Stimulated activated CD4-positive, alpha-beta T cell treated with anti-CD3 and anti-CD28 coated beads, Interleukin-15, amount 100 ng/mL, for 1 hour (primary cell): Measurements from ENCODE around the gene MBD5.
A peak's percentile ranks its signal among the peaks of the same experiment; 100 is the strongest.
"Not testable (repeated sequence)": the region's sequence is repeated elsewhere in the genome, so short reads cannot be mapped to it uniquely, and the experiment has no call there.

Source experiments
- DNase-seq, 2 donors: peaks; one replicate each; pipeline ENCODE4 v3.0.0-alpha.2; 2020; ENCODE audit warnings: low read depth in 1 of 2, low spot score in 1 of 2

MBD5 gene

DNA sequence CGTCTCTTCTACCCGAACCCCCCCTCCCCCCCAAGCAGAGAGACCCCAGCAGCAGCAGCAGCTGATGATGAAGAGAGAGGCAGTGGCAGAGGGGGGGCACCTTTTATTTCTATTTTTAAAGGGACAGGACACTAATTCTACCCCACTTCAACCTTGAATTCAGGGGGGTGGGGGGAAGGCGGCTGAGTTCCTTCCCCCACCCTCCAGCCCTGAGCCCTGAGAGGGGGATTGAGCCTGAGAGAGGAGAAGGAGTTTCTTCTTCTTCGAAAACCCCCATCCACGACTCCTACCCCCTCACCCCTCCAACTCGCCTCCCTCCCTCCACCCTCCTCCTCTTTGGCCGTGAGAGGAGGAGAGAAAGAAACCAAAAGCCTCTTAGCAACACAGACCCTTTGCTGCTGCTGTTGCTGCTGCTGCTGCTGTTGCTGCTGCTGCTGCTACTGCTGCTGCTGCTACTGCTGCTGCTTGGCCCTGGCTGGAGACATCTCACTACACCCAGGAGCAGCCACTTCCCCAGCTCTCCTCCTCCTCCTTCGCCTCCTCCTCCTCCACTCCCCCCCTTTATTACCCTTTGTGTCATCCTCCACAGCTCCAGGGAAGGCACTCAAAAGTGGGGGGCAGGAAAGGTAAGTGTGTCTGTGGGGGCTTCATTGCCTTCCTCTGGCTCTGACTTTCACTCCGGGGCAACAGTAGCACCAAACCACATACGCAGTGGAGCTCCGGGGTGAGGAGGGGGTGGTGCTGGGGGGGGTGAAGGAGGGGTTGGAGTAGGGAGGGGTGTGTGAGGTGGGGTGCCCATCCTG is at the start of gene MBD5:
MBD5 (plus strand) TSS at position 33 of the 803 bp plus-strand sequence.
- DNase-seq, result peak; percentile 4 to 32

DNA sequence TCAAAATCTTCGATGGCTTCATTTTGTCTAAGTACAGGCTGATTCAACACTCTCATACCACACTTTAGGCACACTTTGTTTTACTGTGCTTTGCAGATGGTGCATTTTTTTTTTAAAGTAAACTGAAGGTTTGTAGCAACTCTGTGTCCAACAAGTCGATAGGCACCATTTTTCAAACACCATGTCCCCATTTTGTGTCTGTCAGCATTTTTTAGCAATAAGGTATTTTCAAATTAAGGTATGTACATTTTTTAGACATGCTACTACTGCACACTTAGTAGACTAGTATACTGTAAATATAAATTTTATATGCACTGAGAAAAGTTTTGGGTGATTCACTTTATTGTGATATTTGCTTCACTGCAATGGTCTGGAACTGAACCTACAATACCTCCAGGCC is 44.8 kb upstream of the MBD5 start:
- no peak for DNase-seq

DNA sequence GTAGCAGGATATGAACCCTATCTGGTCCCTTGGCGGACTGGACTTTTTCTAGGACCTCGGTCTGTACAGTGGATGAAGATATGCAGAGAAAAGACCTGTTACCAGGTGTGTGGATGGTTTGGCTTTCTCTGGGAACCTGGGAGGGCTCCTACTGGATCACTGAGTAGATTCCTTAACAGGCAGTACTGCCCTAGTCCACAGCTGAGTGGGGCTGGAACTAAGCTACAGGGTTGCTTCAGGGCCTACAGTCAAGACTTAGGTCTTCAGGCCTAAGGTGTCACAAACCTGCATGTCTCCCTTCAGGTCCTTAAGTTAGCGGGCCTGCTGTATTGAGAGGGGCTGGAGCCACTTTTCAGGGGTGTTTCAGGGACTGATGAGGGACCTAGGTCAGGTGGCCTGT is 43.2 kb upstream of the MBD5 start:
- no peak for DNase-seq

DNA sequence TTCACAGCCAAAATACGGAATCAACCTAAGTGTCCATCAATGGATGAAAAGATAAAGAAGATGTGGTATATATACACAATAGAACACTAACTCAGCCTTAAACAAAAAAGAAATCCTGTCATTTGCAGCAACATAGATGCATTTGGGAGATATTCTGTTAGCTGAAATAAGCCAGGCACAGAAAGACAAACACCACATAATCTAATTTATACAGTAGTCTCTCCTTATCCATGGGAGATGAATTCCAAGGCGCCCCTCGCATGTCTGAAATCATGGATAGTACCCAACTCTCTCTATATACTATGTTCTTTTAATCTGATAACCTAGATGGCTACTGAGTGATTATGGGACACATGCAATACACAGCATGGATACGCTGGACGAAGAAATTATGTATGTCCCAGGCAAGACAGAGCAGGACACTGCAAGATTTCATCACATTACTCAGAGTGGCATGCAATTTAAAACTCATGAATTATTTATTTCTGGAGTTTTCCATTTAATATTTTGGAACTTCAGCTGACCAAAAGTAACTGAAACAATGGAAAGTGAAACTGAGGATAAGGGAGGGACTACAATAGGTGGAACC is 39.9 kb upstream of the MBD5 start:
- no peak for DNase-seq

DNA sequence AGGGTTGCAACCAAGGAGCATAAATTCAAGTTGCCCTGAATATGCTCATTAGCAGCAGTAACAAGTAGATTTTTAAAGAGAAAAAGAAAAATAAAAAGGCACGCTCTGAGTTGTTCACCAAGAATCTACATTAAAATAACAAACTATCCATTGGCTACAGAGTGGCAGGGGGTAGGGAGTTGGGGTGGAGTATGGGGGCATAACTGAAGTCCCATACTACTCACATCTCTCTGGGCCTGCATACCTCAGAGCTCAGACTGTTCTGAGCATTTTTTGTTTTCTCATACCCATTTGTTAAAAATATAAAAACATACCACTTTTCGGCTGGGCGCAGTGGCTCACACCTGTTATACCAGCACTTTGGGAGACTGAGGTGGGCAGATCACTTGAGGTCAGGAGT is 31.8 kb upstream of the MBD5 start:
- no peak for DNase-seq

DNA sequence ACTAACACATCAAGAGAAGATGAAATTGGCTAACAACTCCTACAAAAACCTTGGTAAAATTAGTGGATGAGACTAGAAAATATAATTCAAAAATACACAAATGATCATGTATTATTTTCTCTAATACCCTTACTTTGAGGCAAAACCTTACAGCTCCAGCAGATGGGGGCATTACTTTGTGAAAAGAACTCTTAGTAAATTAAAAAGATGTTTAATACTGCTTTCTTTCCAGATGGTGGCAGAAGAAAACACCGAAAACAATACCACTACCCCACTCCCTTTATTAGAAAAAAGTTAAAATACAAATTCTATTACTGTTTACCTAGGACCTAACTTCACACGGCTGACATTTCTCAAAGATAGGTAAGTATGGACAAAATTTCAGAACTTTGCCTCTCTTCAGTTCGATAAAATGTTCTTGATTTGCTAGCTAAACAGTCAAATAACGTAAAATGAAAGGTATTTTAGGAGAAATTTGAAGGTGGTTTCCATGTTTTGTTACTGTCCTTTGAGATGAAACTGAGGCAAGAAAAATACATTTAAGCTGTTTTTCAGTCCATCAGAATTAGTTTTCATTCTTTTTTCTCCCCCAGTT is 31.0 kb upstream of the MBD5 start:
- DNase-seq, result no peak

DNA sequence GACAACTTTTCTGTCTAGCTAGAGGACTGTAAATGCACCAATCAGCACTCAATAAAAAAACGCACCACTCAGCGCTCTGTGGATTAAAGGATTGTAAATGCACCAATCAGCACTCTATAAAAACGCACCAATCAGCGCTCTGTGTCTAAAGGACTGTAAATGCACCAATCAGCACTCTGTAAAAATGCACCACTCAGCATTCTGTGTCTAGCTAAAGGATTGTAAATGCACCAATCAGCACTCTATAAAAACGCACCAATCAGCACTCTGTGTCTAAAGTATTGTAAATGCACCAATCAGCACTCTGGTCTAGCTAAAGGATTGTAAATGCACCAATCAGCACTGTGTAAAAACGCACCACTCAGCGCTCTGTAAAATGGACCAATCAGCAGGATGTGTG is 25.9 kb upstream of the MBD5 start:
- not testable (repeated sequence) for DNase-seq

DNA sequence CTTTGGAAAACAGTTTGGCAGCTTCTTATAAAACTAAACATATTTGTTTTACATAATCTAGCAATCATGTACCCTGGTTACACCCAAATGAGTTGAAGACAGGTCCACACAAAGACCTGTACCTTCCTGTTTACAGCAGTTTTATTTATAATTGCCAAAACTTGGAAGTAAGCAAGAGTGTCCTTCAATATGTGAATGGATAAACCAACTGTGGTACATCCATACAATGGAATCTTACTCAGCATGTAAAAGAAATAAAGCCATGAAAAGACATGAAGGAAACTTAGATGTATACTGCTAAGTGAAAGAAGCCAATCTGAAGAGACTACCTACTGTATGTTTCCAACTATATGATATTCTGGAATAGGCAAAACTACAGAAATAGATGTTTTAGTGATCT is 24.1 kb upstream of the MBD5 start:
- DNase-seq, result no peak

DNA sequence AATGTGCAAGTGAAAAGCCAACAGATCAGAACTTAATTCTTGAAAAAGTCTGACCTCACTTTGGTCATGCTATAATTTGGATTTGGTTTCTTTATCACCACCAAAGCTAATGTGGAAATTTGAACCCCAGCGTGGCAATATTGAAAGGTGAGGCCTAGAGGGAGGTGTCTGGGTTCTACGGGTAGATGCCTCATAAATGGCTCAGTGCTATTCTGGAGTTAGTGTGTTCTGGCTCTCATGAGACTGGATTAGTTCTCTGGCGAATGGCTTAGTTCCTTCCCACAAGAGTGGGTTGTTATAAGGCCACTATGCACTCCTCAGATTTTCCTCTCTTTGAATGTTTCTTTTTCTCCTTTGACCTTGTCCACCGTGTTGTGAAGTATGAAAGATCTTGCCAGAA is 22.7 kb upstream of the MBD5 start:
- DNase-seq, result no peak

DNA sequence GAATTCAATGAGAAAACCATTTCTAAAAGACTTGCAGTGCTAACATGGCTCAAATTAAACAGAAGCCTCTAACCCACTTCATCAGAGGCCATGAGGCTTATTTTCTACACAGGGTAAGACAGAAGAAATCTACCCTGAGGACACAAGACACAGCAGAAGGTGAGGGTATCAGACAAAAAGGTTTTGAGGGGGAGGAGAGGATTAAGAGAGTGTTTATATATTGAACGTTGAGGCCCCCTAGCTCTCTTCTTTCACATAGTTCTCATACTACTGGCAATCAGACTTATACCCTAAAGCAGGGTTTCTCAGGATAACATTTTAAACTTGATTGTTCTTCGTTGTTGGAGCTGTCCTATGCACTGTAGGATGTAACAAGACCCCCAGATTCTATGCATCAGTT is 21.8 kb upstream of the MBD5 start:
- DNase-seq, result no peak

DNA sequence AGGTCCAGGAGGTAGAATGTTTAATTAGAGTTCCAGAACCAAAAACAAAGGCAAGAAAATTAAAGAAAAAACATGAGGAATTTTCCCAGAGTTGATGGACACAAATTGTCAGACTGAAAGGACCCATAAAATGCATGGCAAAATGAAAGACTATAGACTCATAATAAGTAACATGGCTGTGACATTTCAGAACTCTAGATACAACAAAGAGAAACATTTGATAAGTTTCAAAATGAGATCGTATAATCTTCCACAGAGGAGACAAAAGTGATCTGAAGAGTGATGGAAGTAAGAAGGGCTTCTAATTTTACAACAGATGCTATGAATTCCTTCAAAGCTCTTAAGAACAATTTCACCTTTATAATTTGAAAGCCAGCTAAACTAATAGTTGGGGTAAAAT is 20.8 kb upstream of the MBD5 start:
- DNase-seq, result no peak

DNA sequence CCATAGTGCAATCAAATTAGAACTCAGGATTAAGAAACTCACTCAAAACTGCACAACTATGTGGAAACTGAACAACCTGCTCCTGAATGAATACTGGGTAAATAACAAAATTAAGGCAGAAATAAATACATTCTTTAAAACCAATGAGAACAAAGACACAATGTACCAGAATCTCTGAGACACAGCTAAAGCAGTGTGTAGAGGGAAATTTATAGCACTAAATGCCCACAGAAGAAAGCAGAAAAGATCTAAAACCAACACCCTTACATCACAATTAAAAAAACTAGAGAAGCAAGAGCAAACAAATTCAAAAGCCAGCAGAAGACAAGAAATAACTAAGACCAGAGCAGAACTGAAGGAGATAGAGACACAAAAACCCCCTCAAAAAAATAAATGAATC is 18.5 kb upstream of the MBD5 start:
- not testable (repeated sequence) for DNase-seq

DNA sequence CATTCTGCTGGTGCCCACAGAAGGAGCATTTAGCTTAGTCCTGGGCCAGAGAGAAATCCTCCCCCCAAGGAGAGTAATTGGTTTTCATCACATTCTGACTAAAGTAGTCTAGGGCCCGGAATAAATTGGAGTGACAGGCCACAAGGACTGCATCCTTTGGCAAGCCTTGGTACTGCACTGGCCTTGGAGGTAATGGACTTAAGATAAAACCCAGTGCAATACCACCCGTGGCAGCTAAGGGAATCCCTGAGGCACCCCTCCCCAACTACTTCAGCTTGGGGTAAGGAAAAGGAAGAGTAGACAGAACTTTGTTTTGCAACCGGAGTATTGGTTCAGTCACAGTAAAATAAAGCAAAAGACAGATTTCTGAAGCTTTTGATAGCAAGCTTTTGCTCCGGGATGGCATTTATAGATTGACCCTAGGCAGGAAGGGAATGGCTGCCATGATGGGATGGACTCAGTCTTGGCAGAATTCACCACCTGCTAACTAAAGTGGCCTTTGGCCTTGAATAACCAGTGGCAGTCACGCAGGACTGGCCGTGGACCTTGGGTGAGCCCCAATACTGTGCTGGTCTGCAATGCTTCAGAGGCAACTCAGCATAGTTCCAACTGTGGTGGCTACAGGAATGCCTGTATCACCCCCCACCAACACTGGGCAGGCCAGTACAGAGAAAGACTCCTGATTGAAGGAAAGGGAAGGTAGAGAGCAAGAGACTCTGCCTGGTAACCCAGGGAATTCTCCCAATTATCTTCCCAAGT is 14.5 kb upstream of the MBD5 start:
- DNase-seq, result no peak

DNA sequence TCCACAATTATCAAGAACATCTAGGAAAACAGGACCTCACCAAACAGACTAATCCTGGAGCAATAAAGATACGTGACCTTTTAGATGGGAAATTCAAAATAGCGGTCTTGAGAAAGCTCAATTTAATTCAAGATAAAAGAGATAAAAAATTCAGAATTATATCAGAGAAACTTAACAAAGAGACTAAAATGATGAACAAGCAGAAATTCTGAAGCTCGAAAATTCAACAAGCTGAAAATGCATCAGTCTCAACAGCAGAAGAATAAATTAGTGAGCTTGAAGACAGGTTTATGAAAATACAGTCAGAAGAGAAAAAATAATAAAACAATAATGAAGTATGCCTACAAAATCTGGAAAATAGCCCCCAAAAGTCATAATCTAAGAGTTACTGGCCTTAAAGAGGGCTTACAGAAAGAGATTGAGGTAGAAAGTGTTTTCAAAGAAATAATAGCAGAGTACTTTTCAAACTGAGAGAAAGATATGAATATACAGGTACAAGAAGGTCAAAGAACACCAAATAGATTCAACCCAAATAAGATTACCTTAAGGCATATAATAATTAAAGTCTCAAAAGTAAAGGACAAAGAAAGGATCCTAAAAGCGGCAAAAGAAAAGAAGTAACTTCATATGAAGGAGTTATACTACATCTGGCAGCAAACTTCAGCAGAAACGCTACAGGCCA is 13.5 kb upstream of the MBD5 start:
- DNase-seq, result no peak

DNA sequence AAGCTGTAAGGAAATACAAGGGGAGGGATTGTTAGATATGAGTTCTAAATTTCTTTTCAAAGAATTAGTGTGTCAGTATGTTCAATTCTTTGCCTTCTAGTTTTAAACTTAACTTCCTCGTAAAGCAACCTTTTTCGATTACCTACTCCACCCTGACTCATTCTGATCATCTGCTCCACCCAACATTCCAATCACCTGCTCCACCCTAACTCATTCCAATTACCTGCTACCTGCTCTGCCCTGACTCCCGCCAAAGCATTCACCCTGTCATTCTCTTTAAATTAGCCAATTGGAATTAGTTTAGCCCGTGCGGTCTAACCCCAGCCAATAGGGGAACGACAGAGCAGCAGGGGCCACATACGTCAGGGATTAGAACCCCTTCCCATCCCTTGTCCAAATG is 12.5 kb upstream of the MBD5 start:
- not testable (repeated sequence) for DNase-seq

DNA sequence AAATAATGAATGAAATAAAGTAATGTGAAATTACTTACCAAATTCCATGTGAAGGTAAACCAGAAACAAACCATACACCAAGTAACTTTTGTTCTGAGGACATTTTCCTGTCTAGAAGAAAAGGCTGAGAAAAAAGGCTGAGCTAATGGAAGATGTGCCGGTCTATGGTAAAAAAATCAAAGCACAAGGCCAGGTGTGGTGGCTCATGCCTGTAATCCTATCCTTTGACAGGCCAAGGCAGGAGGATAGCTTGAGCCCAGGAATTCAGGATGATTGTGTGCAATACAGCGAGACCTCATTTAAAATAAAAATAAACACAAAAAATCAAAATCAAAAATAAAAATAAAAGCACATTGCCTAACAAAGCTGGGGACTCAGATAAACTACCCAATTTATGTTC is 7.0 kb upstream of the MBD5 start:
- no peak for DNase-seq

DNA sequence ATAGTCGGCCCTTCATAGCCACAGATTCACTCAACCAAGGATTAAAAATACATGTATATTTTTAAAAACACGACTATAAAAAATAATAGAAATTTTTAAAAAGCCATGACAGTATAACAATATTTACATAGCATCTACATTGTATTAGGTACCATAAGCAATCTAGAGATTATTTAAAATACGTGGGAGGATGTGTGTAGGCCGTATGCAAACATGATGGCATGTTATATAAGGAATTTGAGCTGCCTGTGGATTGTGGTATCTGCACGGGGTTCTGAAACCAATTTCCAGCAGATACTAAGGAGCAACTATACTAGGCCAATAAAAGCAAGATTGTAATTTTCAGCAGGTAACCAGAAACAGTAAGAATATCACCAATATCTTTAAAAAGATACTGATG is 6.3 kb upstream of the MBD5 start:
- no peak for DNase-seq

DNA sequence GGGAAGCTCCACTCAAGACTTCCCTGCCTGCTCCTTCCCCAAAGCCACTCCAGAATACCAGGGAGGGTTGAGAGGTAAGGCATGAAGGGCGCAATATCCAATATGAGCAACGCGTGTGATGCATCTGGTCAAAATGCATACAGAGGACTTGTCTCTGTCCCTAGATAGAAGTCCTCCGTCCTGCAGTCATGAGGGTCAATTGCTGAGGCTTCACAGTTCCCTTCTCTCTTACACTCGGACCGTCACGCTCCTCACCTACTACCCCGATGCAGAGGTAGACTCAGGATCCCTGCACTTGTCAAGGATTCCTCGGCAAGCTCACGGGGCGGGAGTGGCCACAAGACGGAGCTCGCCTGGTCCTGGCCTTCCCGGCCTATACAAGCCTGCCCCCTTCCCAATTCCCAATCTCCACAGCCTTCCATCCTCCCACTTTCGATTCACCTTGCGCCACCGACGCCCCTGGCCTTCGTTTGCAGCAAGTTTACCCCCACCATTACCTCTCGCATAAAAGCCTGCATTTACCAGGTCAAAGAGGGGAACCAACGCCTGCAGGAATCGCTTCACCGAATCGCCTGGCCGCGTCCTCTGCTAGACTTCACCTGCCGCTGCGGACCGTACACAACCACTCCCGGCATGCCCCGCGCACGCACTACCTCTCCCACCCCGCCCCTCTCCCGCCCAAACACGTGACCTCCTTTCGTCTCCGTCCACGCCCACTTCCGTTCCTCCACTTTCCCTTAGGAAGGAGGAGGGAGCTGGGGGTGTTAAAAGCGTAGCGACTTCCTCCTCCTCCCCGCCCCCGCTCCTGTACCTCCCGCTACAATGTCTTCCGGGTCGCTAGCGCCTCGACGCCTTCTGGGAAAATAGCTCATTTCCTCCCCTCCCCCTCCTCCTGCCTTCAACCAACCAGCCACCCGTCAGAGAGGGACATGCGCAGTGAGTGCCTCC is 506 bp upstream of the MBD5 start, which contains the start of gene ORC4:
ORC4 (minus strand) TSS at position 627 of the 948 bp plus-strand sequence. CDS start 44,779 bp downstream, outside the sequence.
- DNase-seq, result peak; percentile 89

DNA sequence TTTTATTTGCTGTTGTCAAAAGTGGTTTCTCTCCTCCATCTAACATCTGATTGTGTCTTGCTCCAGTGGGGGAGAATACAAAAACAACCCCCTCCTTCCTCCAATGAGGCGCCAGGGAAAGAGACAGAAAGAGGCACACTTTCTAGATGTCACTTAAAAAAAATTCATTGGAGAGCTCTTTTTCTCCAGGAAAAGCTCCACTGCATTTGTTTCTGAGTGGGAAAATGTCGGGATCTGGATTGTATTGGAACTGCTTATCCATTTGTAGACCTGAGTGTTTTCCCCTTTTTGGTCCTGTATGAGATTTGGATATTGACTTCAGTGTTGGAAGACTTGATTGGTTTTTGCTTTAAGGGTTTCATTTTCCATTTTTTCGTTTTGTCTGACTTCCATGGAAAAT is 995 bp downstream of the MBD5 start:
- DNase-seq, result no peak

DNA sequence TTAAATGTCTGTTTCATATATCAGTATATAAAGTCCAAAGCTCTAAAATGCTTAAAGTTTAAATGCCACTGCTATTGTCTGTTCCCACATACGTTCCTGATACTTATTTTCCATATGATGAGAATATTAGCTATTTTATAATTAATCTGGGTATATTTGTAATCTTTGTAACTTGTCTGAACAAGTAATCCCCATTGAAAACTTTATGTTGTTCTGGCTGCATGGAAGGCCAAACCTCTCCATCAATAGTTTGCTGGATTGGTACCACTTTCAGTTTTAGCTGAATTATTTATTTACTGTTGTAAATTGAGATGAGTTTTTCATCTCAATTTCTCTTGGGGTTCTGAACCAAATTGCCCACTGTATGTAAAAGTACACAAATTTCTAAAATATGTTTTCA is 1.5 kb downstream of the MBD5 start:
- DNase-seq, result no peak
